IMR-90 (cell line): ENCODE results near the gene NPBWR2. TPM values are rescaled to one million over a fixed set of nuclear protein-coding genes. Genes with fewer than 3 reads are reported as not detected.

ENCODE experiments used
- ATAC-seq: fragments of 200-7000 bp; cut with Tn5 transposase; 2 replicates; pipeline ENCODE4 v1.9.1; 2020; ENCODE audit warnings: low read depth, mild to moderate bottlenecking, moderate library complexity
- BruUV-seq: library from RNA; stranded (reverse); fragments of 400-500 nt; replicated peaks from 2 replicates; lab custom pipeline; 2021; lab: Mats Ljungman, UMichigan
- CTCF ChIA-PET: fragments of 300-600 bp; formaldehyde crosslinking; extraction: SDS; loops from one replicate; lab custom pipeline; 2021; ENCODE audit warnings: antibody characterized with exemption; lab: Yijun Ruan, JAX
- POLR2A ChIA-PET: fragments of 300-600 bp; sonication (Branson Sonifier 250); formaldehyde crosslinking; loops from one replicate; lab custom pipeline; 2022; ENCODE audit warnings: antibody characterized with exemption; ENCODE audit not compliant: unreplicated experiment; lab: Charles Lee
- DNase-seq: peaks from one replicate; pipeline ENCODE4 v3.0.0; 2013
- H2AFZ ChIP-seq: replicated peaks from 2 replicates; pipeline ENCODE3; 2013; ENCODE audit warnings: low read length, mild to moderate bottlenecking; ENCODE audit not compliant: poor library complexity
- H2AK5ac ChIP-seq: 2 replicates; pipeline ENCODE4 v1.6.1; 2013; ENCODE audit warnings: low read depth, low read length, inconsistent platforms
- H2AK9ac ChIP-seq: replicated peaks from 2 replicates; pipeline ENCODE3; 2013; ENCODE audit warnings: mild to moderate bottlenecking, low read depth, low read length, moderate library complexity; ENCODE audit not compliant: poor library complexity
- H2BK120ac ChIP-seq: 2 replicates; pipeline ENCODE4 v1.6.1; 2013; ENCODE audit warnings: low read depth, low read length, inconsistent platforms
- H2BK15ac ChIP-seq: 3 replicates; pipeline ENCODE4 v1.6.1; 2013; ENCODE audit warnings: low read depth, low read length, inconsistent platforms
- H2BK20ac ChIP-seq: 2 replicates; pipeline ENCODE4 v1.6.1; 2013; ENCODE audit warnings: low read depth, mild to moderate bottlenecking, inconsistent platforms, low read length, moderate library complexity
- H2BK5ac ChIP-seq: 2 replicates; pipeline ENCODE4 v1.6.1; 2013; ENCODE audit warnings: mild to moderate bottlenecking, low read depth, low read length, inconsistent platforms; ENCODE audit not compliant: poor library complexity, severe bottlenecking
- H3K14ac ChIP-seq: replicated peaks from 2 replicates; pipeline ENCODE4 v1.6.1; 2013; ENCODE audit warnings: low read depth, low read length, inconsistent platforms
- H3K18ac ChIP-seq: 2 replicates; pipeline ENCODE4 v1.6.1; 2013; ENCODE audit warnings: low read depth, low read length, control low read depth
- H3K23ac ChIP-seq: 2 replicates; pipeline ENCODE4 v1.6.1; 2013; ENCODE audit warnings: low read depth, low read length, inconsistent platforms
- H3K27ac ChIP-seq: 2 replicates; pipeline ENCODE4 v1.5.1; 2013; ENCODE audit warnings: mild to moderate bottlenecking, control low read depth, low read length; ENCODE audit not compliant: insufficient read depth
- H3K27me3 ChIP-seq: 2 replicates; pipeline ENCODE4 v1.6.1; 2013; ENCODE audit warnings: low read length; ENCODE audit not compliant: control insufficient read depth, insufficient read depth
- H3K36me3 ChIP-seq: 2 replicates; pipeline ENCODE4 v1.6.1; 2013; ENCODE audit warnings: low read length, mixed read lengths; ENCODE audit not compliant: control insufficient read depth, insufficient read depth
- H3K4ac ChIP-seq: 2 replicates; pipeline ENCODE4 v1.6.1; 2013; ENCODE audit warnings: low read depth, low read length, inconsistent platforms
- H3K4me1 ChIP-seq: 2 replicates; pipeline ENCODE4 v1.6.1; 2013; ENCODE audit warnings: low read length, mixed read lengths; ENCODE audit not compliant: control insufficient read depth, insufficient read depth
- H3K4me2 ChIP-seq: 2 replicates; pipeline ENCODE4 v1.6.1; 2013; ENCODE audit warnings: low read depth, mild to moderate bottlenecking, control low read depth, low read length, moderate library complexity
- H3K4me3 ChIP-seq: 2 replicates; pipeline ENCODE4 v1.5.1; 2013; ENCODE audit warnings: low read depth, mild to moderate bottlenecking, control low read depth, low read length, moderate library complexity; ENCODE audit not compliant: insufficient read depth
- H3K56ac ChIP-seq: 2 replicates; pipeline ENCODE4 v1.6.1; 2013; ENCODE audit warnings: low read length, inconsistent platforms; ENCODE audit not compliant: insufficient read depth; ENCODE audit errors: extremely low read depth
- H3K79me1 ChIP-seq, 2 experiments: 2 replicates each; pipeline ENCODE4 v1.6.1; 2013; ENCODE audit warnings: low read length in 2 of 2, inconsistent platforms in 1 of 2, low read depth in 1 of 2
- H3K9ac ChIP-seq: 2 replicates; pipeline ENCODE4 v1.6.1; 2013; ENCODE audit warnings: low read depth, low read length, control low read depth
- H3K9me1 ChIP-seq: 2 replicates; pipeline ENCODE4 v1.6.1; 2013; ENCODE audit warnings: low read length, inconsistent platforms; ENCODE audit not compliant: insufficient read depth
- H3K9me3 ChIP-seq: 2 replicates; pipeline ENCODE4 v1.6.1; 2013; ENCODE audit warnings: low read length; ENCODE audit not compliant: control insufficient read depth, insufficient read depth
- H4K20me1 ChIP-seq: 2 replicates; pipeline ENCODE4 v1.6.1; 2013; ENCODE audit warnings: low read length, inconsistent platforms; ENCODE audit not compliant: insufficient read depth
- H4K5ac ChIP-seq: 2 replicates; pipeline ENCODE4 v1.6.1; 2013; ENCODE audit warnings: mild to moderate bottlenecking, low read depth, low read length, control low read depth
- H4K8ac ChIP-seq, 2 experiments: 2 replicates each; pipeline ENCODE4 v1.6.1; 2013; ENCODE audit warnings: low read depth in 2 of 2, low read length in 2 of 2, control low read depth in 1 of 2, inconsistent platforms in 1 of 2
- H4K91ac ChIP-seq: 2 replicates; pipeline ENCODE4 v1.6.1; 2013; ENCODE audit warnings: low read depth, low read length, inconsistent platforms; ENCODE audit not compliant: insufficient read depth
- BHLHE40 ChIP-seq: fragments of 150-350 bp; IDR thresholded peaks from 2 replicates; pipeline ENCODE4 v1.6.1; 2016; ENCODE audit warnings: mild to moderate bottlenecking, low read depth, low read length
- CHD1 ChIP-seq: IDR thresholded peaks from 2 replicates; pipeline ENCODE4 v1.6.1; 2012; ENCODE audit warnings: low read depth, low read length, improper control_type of control experiment
- MXI1 ChIP-seq: IDR thresholded peaks from 2 replicates; pipeline ENCODE4 v1.6.1; 2012; ENCODE audit warnings: low read depth, mild to moderate bottlenecking, low read length, moderate library complexity, borderline replicate concordance
- WGBS, 2 experiments: methylation state at CpG; one replicate each; pipeline versions ENCODE4 v1.1.5 to v1.1.7; 2013; ENCODE audit warnings: missing lambda C conversion rate in 2 of 2; ENCODE audit not compliant: insufficient read length in 1 of 2; ENCODE audit errors: extremely low coverage in 2 of 2; 5-methylcytosine and 5-hydroxymethylcytosine counted together
- dilution Hi-C: fragments of 300-500 bp; cut with HindIII; formaldehyde crosslinking; loops from one replicate; pipeline ENCODE4 v1.14.3; 2018; ENCODE audit warnings: low sequenced_read_pairs; ENCODE audit not compliant: unreplicated experiment
- in situ Hi-C: fragments of 300-500 bp; cut with MboI; formaldehyde crosslinking; loops from 3 replicates; pipeline ENCODE4 v1.14.3; 2019; ENCODE audit warnings: low sequenced_read_pairs, inconsistent platforms, mixed read lengths
- intact Hi-C: fragments of 100-400 bp; cut with micrococcal nuclease; formaldehyde crosslinking; loops from 2 replicates; pipeline ENCODE4 v1.10.0; 2022
- polyA plus RNA-seq, 3 experiments: library from polyadenylated mRNA; depleted of rRNA; stranded (reverse); fragments of >200 nt; gene quantifications; 2 replicates each; pipeline ENCODE4 v1.2.3, GENCODE V29; 2012; ENCODE audit warnings: low replicate concordance in 1 of 3
- total RNA-seq: library from RNA; depleted of rRNA; stranded (reverse); fragments of >200 nt; gene quantifications from 2 replicates; pipeline ENCODE4 v1.2.3, GENCODE V29; 2012
- TF ChIP-seq, protein P1 (sequence below): conservative IDR thresholded peaks from 2 replicates; pipeline ENCODE4 v1.5.1; 2012; ENCODE audit warnings: mild to moderate bottlenecking, low read depth, low read length, improper control_type of control experiment

Gene NPBWR2
- total and polyA plus RNA-seq, 2 of the 4 experiments (the other 2 are of a cell fraction) = not detected

DNA sequence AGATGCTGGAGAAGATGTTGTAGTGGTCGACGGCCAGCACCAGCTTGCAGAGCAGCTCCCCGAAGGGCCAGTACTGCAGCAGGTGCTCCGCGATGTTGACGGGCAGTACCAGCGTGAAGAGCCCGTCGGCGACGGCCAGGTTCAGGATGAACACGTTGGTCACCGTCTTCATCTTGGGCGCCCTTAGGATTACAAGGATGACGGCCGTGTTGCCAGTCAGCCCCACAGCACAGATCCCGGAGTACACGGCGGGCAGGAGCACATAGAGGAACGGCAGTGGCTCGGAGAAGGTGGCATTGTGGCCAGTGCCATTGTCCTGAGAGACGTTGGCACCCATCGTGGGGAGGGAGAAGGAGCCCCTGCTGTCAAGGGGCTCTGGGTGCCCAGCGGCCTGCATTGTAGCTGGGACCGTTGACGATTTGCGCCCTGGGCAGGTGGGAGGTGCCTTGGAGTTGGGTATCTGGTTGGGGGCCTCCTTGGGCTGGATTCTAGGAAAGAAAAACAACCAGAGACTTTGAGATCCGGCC is 867 bp downstream of the NPBWR2 start:
- no peak overlapping the region for H3K4me2 ChIP-seq
- DNase-seq = no peak
- no peak overlapping the region for H2AK5ac ChIP-seq
- no peaks in the 10 kb centered on the region for H4K20me1 ChIP-seq
- H3K4me1 ChIP-seq = no peaks in the 10 kb centered on the region
- in situ Hi-C loops (no loop called here), intact Hi-C loops (no loop called here), dilution Hi-C loops (no loop called here)
- no peak overlapping the region for H3K27ac ChIP-seq
- H2AFZ ChIP-seq = no peak overlapping the region
- H4K5ac ChIP-seq = no peak overlapping the region
- no peak overlapping the region for H4K8ac ChIP-seq
- no peak overlapping the region for H3K14ac ChIP-seq
- WGBS, 2 experiments = 91% methylated on average over 23 of the region's 28 CpGs; no CpG with 5 or more reads in 1 of the 2 experiments
- H3K56ac ChIP-seq = no peak overlapping the region
- TF ChIP-seq CHD1 (no peak), BHLHE40 (no peak), MXI1 (no peak)
- TF ChIP-seq, protein P1, sequence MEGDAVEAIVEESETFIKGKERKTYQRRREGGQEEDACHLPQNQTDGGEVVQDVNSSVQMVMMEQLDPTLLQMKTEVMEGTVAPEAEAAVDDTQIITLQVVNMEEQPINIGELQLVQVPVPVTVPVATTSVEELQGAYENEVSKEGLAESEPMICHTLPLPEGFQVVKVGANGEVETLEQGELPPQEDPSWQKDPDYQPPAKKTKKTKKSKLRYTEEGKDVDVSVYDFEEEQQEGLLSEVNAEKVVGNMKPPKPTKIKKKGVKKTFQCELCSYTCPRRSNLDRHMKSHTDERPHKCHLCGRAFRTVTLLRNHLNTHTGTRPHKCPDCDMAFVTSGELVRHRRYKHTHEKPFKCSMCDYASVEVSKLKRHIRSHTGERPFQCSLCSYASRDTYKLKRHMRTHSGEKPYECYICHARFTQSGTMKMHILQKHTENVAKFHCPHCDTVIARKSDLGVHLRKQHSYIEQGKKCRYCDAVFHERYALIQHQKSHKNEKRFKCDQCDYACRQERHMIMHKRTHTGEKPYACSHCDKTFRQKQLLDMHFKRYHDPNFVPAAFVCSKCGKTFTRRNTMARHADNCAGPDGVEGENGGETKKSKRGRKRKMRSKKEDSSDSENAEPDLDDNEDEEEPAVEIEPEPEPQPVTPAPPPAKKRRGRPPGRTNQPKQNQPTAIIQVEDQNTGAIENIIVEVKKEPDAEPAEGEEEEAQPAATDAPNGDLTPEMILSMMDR = no peak
- no peak overlapping the region for H3K18ac ChIP-seq
- H3K9me1 ChIP-seq = no peaks in the 10 kb centered on the region
- H2BK120ac ChIP-seq = no peak overlapping the region
- CTCF ChIA-PET = no interaction called here
- no peaks in the 10 kb centered on the region for H3K9me3 ChIP-seq
- no peak overlapping the region for H2AK9ac ChIP-seq
- no peak overlapping the region for H3K4ac ChIP-seq
- H3K9ac ChIP-seq = no peak overlapping the region
- no peak for ATAC-seq
- no peak overlapping the region for H4K91ac ChIP-seq
- H3K23ac ChIP-seq = no peak overlapping the region
- no peak overlapping the region for H2BK20ac ChIP-seq
- H3K36me3 ChIP-seq = no peaks in the 10 kb centered on the region
- H2BK5ac ChIP-seq = no peak overlapping the region
- H3K27me3 ChIP-seq = peaks cover 48% of the 10 kb centered on the region
- POLR2A ChIA-PET = no interaction called here
- no peaks in the 10 kb centered on the region for H3K79me1 ChIP-seq
- H3K4me3 ChIP-seq = no peak overlapping the region
- no TSS peak for BruUV-seq
- H2BK15ac ChIP-seq = no peak overlapping the region
